Liver (tissue), 9 donors: ENCODE results near the gene ZFAND2A. TPM values are rescaled to one million over a fixed set of nuclear protein-coding genes. Genes with fewer than 3 reads are reported as not detected.

ENCODE experiments used
- DNase-seq: peaks from one replicate; pipeline ENCODE4 v3.0.0-alpha.2; 2017; ENCODE audit warnings: low spot score
- H3K27ac ChIP-seq, 2 donors: one replicate each; pipeline ENCODE4 v1.7.0; 2013; ENCODE audit warnings: inconsistent platforms in 2 of 2, low read length in 2 of 2, control low read depth in 1 of 2, low read depth in 1 of 2, mild to moderate bottlenecking in 1 of 2
- H3K27me3 ChIP-seq, 4 donors: one replicate each; pipeline versions ENCODE4 v1.6.1 to v1.7.0; 2013; ENCODE audit warnings: low read length in 3 of 4, inconsistent platforms in 1 of 4, mild to moderate bottlenecking in 1 of 4, moderate library complexity in 1 of 4; ENCODE audit not compliant: control insufficient read depth in 4 of 4, insufficient read depth in 4 of 4
- H3K36me3 ChIP-seq, 4 donors: one replicate each; pipeline versions ENCODE4 v1.6.1 to v1.7.0; 2013; ENCODE audit warnings: low read length in 3 of 4, mild to moderate bottlenecking in 3 of 4, low read depth in 1 of 4, moderate library complexity in 1 of 4; ENCODE audit not compliant: control insufficient read depth in 4 of 4, insufficient read depth in 3 of 4
- H3K4me1 ChIP-seq, 4 donors: one replicate each; pipeline versions ENCODE4 v1.6.1 to v1.7.0; 2013; ENCODE audit warnings: low read length in 3 of 4, mild to moderate bottlenecking in 3 of 4, moderate library complexity in 1 of 4; ENCODE audit not compliant: control insufficient read depth in 4 of 4, insufficient read depth in 4 of 4
- H3K4me3 ChIP-seq, 3 donors: one replicate each; pipeline versions ENCODE4 v1.6.1 to v1.7.0; 2013; ENCODE audit warnings: low read length in 3 of 3, control low read depth in 1 of 3, low read depth in 1 of 3, mild to moderate bottlenecking in 1 of 3
- H3K9ac ChIP-seq, 2 donors: one replicate each; pipeline ENCODE4 v1.7.0; 2013; ENCODE audit warnings: low read length in 2 of 2, mild to moderate bottlenecking in 2 of 2, moderate library complexity in 2 of 2, control low read depth in 1 of 2, low read depth in 1 of 2
- H3K9me3 ChIP-seq, 4 donors: one replicate each; pipeline versions ENCODE4 v1.6.1 to v1.7.0; 2013; ENCODE audit warnings: low read length in 3 of 4; ENCODE audit not compliant: control insufficient read depth in 4 of 4
- ATF3 ChIP-seq: IDR thresholded peaks from 2 replicates; pipeline ENCODE4 v1.6.1; 2016; ENCODE audit warnings: antibody characterized with exemption
- CTCF ChIP-seq: fragments of 150-350 bp; IDR thresholded peaks from 2 replicates; pipeline ENCODE4 v1.5.1; 2017; ENCODE audit warnings: improper control_type of control experiment, low read depth, low read length; ENCODE audit not compliant: missing input control
- EGR1 ChIP-seq, 2 donors: IDR thresholded peaks; 2 replicates each; pipeline ENCODE4 v1.6.1; 2016 to 2018; ENCODE audit warnings: antibody characterized with exemption in 2 of 2, low read depth in 2 of 2
- FOXA1 ChIP-seq: IDR thresholded peaks from 2 replicates; pipeline ENCODE4 v1.6.1; 2016; ENCODE audit warnings: antibody characterized with exemption
- FOXA2 ChIP-seq: IDR thresholded peaks from 2 replicates; pipeline ENCODE4 v1.6.1; 2016; ENCODE audit warnings: antibody characterized with exemption
- GABPA ChIP-seq, 2 donors: IDR thresholded peaks in 1 of 2; conservative IDR thresholded peaks in 1 of 2; 2 replicates each; pipeline ENCODE4 v1.6.1; 2016; ENCODE audit warnings: antibody characterized with exemption in 2 of 2, mild to moderate bottlenecking in 1 of 2, moderate library complexity in 1 of 2
- HNF4A ChIP-seq, 2 donors: conservative IDR thresholded peaks; 2 replicates each; pipeline ENCODE4 v1.6.1; 2016; ENCODE audit warnings: antibody characterized with exemption in 2 of 2, mild to moderate bottlenecking in 2 of 2
- HNF4G ChIP-seq: IDR thresholded peaks from 2 replicates; pipeline ENCODE4 v1.6.1; 2016; ENCODE audit warnings: antibody characterized with exemption
- JUND ChIP-seq, 2 donors: IDR thresholded peaks; 2 replicates each; pipeline ENCODE4 v1.6.1; 2016; ENCODE audit warnings: antibody characterized with exemption in 2 of 2
- MAX ChIP-seq: IDR thresholded peaks from 2 replicates; pipeline ENCODE4 v1.6.1; 2016; ENCODE audit warnings: antibody characterized with exemption
- NR2F2 ChIP-seq: IDR thresholded peaks from 2 replicates; pipeline ENCODE4 v1.6.1; 2016; ENCODE audit warnings: antibody characterized with exemption
- RAD21 ChIP-seq, 2 donors: IDR thresholded peaks; 2 replicates each; pipeline ENCODE4 v1.6.1; 2016; ENCODE audit warnings: antibody characterized with exemption in 2 of 2, mild to moderate bottlenecking in 2 of 2
- REST ChIP-seq: IDR thresholded peaks from 2 replicates; pipeline ENCODE4 v1.6.1; 2016; ENCODE audit warnings: antibody characterized with exemption, mild to moderate bottlenecking
- RXRA ChIP-seq, 2 donors: IDR thresholded peaks; 2 replicates each; pipeline ENCODE4 v1.6.1; 2017 to 2018; ENCODE audit warnings: antibody characterized with exemption in 2 of 2, mild to moderate bottlenecking in 1 of 2
- SP1 ChIP-seq: IDR thresholded peaks from 2 replicates; pipeline ENCODE4 v1.6.1; 2018; ENCODE audit warnings: antibody characterized with exemption, mild to moderate bottlenecking
- TAF1 ChIP-seq: conservative IDR thresholded peaks from 2 replicates; pipeline ENCODE4 v1.6.1; 2016; ENCODE audit warnings: antibody characterized with exemption, mild to moderate bottlenecking
- YY1 ChIP-seq: IDR thresholded peaks from 2 replicates; pipeline ENCODE4 v1.6.1; 2016; ENCODE audit warnings: antibody characterized with exemption, mild to moderate bottlenecking
- ZBTB33 ChIP-seq: IDR thresholded peaks from 2 replicates; pipeline ENCODE4 v1.6.1; 2016; ENCODE audit warnings: antibody characterized with exemption
- WGBS: extraction: QIAGEN DNeasy Blood & Tissue Kit; methylation state at CpG from one replicate; pipeline ENCODE4 v1.1.7; 2013; 5-methylcytosine and 5-hydroxymethylcytosine counted together
- polyA plus RNA-seq, 2 donors: library from polyadenylated mRNA; stranded (reverse) in 1 of 2; unstranded in 1 of 2; fragments of 200-250 nt in 1 of 2; fragments of >200 nt in 1 of 2; fragmentation: Nextera tagmentation in 1 of 2; extraction: Ambion mirVana in 1 of 2; gene quantifications; one replicate each; pipeline versions ENCODE4 v1.2.1 to v1.2.3, GENCODE V29; 2013 to 2015
- total RNA-seq, 2 donors: library from RNA; depleted of rRNA; stranded (reverse); fragments of >200 nt; gene quantifications; one replicate each; pipeline ENCODE4 v1.2.3, GENCODE V29; 2014
- donor health status: healthy.
- donor health status: healthy.
- donor health status: healthy.
- donor health status: healthy.
- donor health status: healthy.

Gene ZFAND2A
- total and polyA plus RNA-seq, 4 donors: 12.5 to 53.3 (median 33.5) TPM

GRCh38 chr7:1109581-1110310 lies 50.2 kb downstream of the ZFAND2A start:
- Histone ChIP-seq H3K4me3 (no peak overlapping the region), H3K9ac (no peak overlapping the region), H3K27ac (no peak overlapping the region), H3K27me3 (no peaks in the 10 kb centered on the region), H3K4me1 (no peaks in the 10 kb centered on the region), H3K36me3 (no peaks in the 10 kb centered on the region), H3K9me3 (no peaks in the 10 kb centered on the region)
- TF ChIP-seq REST: no peak
- no peak for TF ChIP-seq RXRA (IDR thresholded peaks at IDR 0.05)
- TF ChIP-seq HNF4G: no peak
- no peak for TF ChIP-seq NR2F2
- TF ChIP-seq SP1: no peak
- TF ChIP-seq EGR1 (IDR thresholded peaks at IDR 0.05; ENCODE audit: low read depth in 2 of 2): no peak
- no peak for TF ChIP-seq ZBTB33
- no peak for TF ChIP-seq CTCF
- TF ChIP-seq RAD21 (IDR thresholded peaks at IDR 0.05): no peak
- TF ChIP-seq ATF3: no peak
- no peak for TF ChIP-seq JUND (IDR thresholded peaks at IDR 0.05)
- no peak for TF ChIP-seq TAF1
- TF ChIP-seq FOXA1: no peak
- no peak for TF ChIP-seq FOXA2
- no peak for TF ChIP-seq MAX
- TF ChIP-seq HNF4A (conservative IDR thresholded peaks at IDR 0.05): no peak
- no peak for TF ChIP-seq YY1
- TF ChIP-seq GABPA (IDR thresholded peaks at IDR 0.05 in 1 of 2, conservative IDR thresholded peaks at IDR 0.05 in 1 of 2): no peak
- WGBS: 98% methylated on average over 55 of the region's 55 CpGs
- no peak for DNase-seq
